Endothelial cell of umbilical vein (primary cell): ENCODE results near the gene RASL10A. TPM values are rescaled to one million over a fixed set of nuclear protein-coding genes. Genes with fewer than 3 reads are reported as not detected.

Experiments
- BruUV-seq: library from RNA; stranded (reverse); fragments of 400-500 nt; replicated peaks from 2 replicates; lab custom pipeline; 2021; lab: Mats Ljungman, UMichigan
- CTCF ChIA-PET: fragments of 300-600, 350-600 bp; sonication (Branson Sonifier 250); formaldehyde crosslinking; loops from one replicate; lab custom pipeline; 2021; ENCODE audit warnings: antibody characterized with exemption, inconsistent platforms; lab: Charles Lee
- POLR2A ChIA-PET: fragments of 300-600, 350-600 bp; sonication (Branson Sonifier 250); formaldehyde crosslinking; loops from one replicate; lab custom pipeline; 2021; ENCODE audit warnings: antibody characterized with exemption, inconsistent platforms; lab: Charles Lee
- DNase-seq: peaks from one replicate; pipeline ENCODE4 v3.0.0-alpha.2; 2011; ENCODE audit warnings: low read depth, low spot score
- FAIRE-seq: peaks from 2 replicates; lab custom pipeline; 2011; peaks lifted over from hg19 to GRCh38; lab: Jason Lieb, UNC
- H2AFZ ChIP-seq: 2 replicates; pipeline ENCODE4 v1.6.0; 2012; ENCODE audit warnings: low read depth, low read length, control low read depth, inconsistent platforms
- H3K27ac ChIP-seq: 2 replicates; pipeline ENCODE4 v1.5.1; 2011; ENCODE audit warnings: low read depth, mild to moderate bottlenecking, control low read depth, low read length, moderate library complexity; ENCODE audit not compliant: insufficient read depth
- H3K27me3 ChIP-seq, 2 experiments: 2 replicates each; pipeline versions ENCODE4 v1.6.0 to v1.6.1; 2011; ENCODE audit warnings: low read length in 2 of 2, mixed read lengths in 1 of 2; ENCODE audit not compliant: control insufficient read depth in 2 of 2, insufficient read depth in 2 of 2
- H3K36me3 ChIP-seq, 2 experiments: 2 replicates in 1 of 2; 3 replicates in 1 of 2; pipeline ENCODE4 v1.5.1; 2011; ENCODE audit warnings: low read length in 2 of 2, mild to moderate bottlenecking in 1 of 2, moderate library complexity in 1 of 2; ENCODE audit not compliant: control insufficient read depth in 2 of 2, insufficient read depth in 2 of 2; ENCODE audit errors: extremely low read depth in 1 of 2
- H3K4me1 ChIP-seq: 3 replicates; pipeline ENCODE4 v1.5.1; 2011; ENCODE audit warnings: mild to moderate bottlenecking, low read length; ENCODE audit not compliant: control insufficient read depth, insufficient read depth; ENCODE audit errors: extremely low read depth
- H3K4me2 ChIP-seq: 2 replicates; pipeline ENCODE4 v1.6.1; 2011; ENCODE audit warnings: low read length, control low read depth, mixed read lengths; ENCODE audit not compliant: insufficient read depth
- H3K4me3 ChIP-seq, 3 experiments: fragments of 200-600 bp in 1 of 3; sonication (generic), shearing (Covaris generic) in 1 of 3; replicated peaks in 1 of 3; 2 replicates each; pipeline ENCODE4 v1.5.1; 2011 to 2016; ENCODE audit warnings: control low read depth in 3 of 3, low read length in 3 of 3, mild to moderate bottlenecking in 2 of 3, inconsistent platforms in 1 of 3, low read depth in 1 of 3, moderate library complexity in 1 of 3; ENCODE audit not compliant: insufficient read depth in 1 of 3
- H3K79me2 ChIP-seq: 2 replicates; pipeline ENCODE4 v1.6.0; 2012; ENCODE audit warnings: low read length, inconsistent platforms; ENCODE audit not compliant: control insufficient read depth, insufficient read depth
- H3K9ac ChIP-seq: replicated peaks from 2 replicates; pipeline ENCODE3; 2011; ENCODE audit warnings: low read length, control low read depth; ENCODE audit not compliant: insufficient read depth; ENCODE audit errors: extremely low read depth
- H3K9me1 ChIP-seq: replicated peaks from 3 replicates; pipeline ENCODE4 v1.6.0; 2011; ENCODE audit warnings: mild to moderate bottlenecking, low read length; ENCODE audit not compliant: control insufficient read depth, insufficient read depth; ENCODE audit errors: extremely low read depth
- H3K9me3 ChIP-seq: replicated peaks from 2 replicates; pipeline ENCODE4 v1.5.1; 2012; ENCODE audit warnings: low read length, inconsistent platforms; ENCODE audit not compliant: control insufficient read depth, insufficient read depth
- H4K20me1 ChIP-seq: replicated peaks from 2 replicates; pipeline ENCODE3; 2011; ENCODE audit warnings: mild to moderate bottlenecking, low read length; ENCODE audit not compliant: control insufficient read depth, insufficient read depth; ENCODE audit errors: extremely low read depth
- CTCF ChIP-seq, 2 donors: IDR thresholded peaks; 1 replicate in 1 of 2; 2 replicates in 1 of 2; pipeline ENCODE4 v1.5.1; 2011; ENCODE audit warnings: low read length in 2 of 2, mild to moderate bottlenecking in 2 of 2, moderate library complexity in 2 of 2, control low read depth in 1 of 2, inconsistent platforms in 1 of 2, low read depth in 1 of 2; ENCODE audit not compliant: insufficient read depth in 1 of 2; ENCODE audit errors: extremely low read depth in 1 of 2
- EZH2 ChIP-seq: IDR thresholded peaks from 2 replicates; pipeline ENCODE4 v1.6.1; 2012; ENCODE audit warnings: borderline replicate concordance, low read depth, mild to moderate bottlenecking, moderate library complexity, low read length, inconsistent platforms; ENCODE audit not compliant: severe bottlenecking
- FOS ChIP-seq: IDR thresholded peaks from 2 replicates; pipeline ENCODE4 v1.6.1; 2011; ENCODE audit warnings: mild to moderate bottlenecking, low read length, moderate library complexity, borderline replicate concordance; ENCODE audit not compliant: insufficient read depth
- JUN ChIP-seq: IDR thresholded peaks from 2 replicates; pipeline ENCODE4 v1.6.1; 2011; ENCODE audit warnings: borderline replicate concordance, low read depth; ENCODE audit not compliant: insufficient read length, insufficient read depth
- POLR2A ChIP-seq: IDR thresholded peaks from 2 replicates; pipeline ENCODE4 v1.6.1; 2012; ENCODE audit warnings: low read depth, mild to moderate bottlenecking, control low read depth, low read length
- dilution Hi-C: fragments of 300-500 bp; cut with MboI; formaldehyde crosslinking; loops from one replicate; pipeline ENCODE4 v1.15.0; 2019; ENCODE audit warnings: low sequenced_read_pairs; ENCODE audit not compliant: extremely low pct_ligation_motif_present
- intact Hi-C: fragments of 100-400 bp; cut with micrococcal nuclease; formaldehyde crosslinking; loops from one replicate; pipeline ENCODE4 v1.10.0; 2022
- polyA plus RNA-seq, 4 experiments: library from polyadenylated mRNA; depleted of rRNA in 3 of 4; stranded (reverse) in 3 of 4; unstranded in 1 of 4; fragments of >200 nt; gene quantifications; 2 replicates each; pipeline versions ENCODE4 v1.2.1 to v1.2.3, GENCODE V29; 2011 to 2012; ENCODE audit warnings: missing spikeins in 1 of 4
- total RNA-seq: library from RNA; stranded (reverse); gene quantifications from 2 replicates; pipeline ENCODE4 v1.2.3, GENCODE V29; 2021

The RASL10A gene
- total and polyA plus RNA-seq, 2 donors (not counting 3 experiments of a cell fraction or from before 2014, with no cell fraction given) = 1.1 to 1.9 TPM

GRCh38 chr22:29330291-29330690 lies 14.8 kb upstream of the RASL10A start:
- Histone ChIP-seq H3K36me3 (peaks cover 4 to 52% of the 10 kb centered on the region in 2 experiments), H3K4me2 (no peak overlapping the region), H3K4me1 (peaks cover 10% of the 10 kb centered on the region), H4K20me1 (no peaks in the 10 kb centered on the region), H2AFZ (no peak overlapping the region), H3K9me3 (no peaks in the 10 kb centered on the region), H3K9me1 (no peaks in the 10 kb centered on the region), H3K27me3 (no peaks in the 10 kb centered on the region), H3K79me2 (no peaks in the 10 kb centered on the region), H3K27ac (no peak overlapping the region), H3K4me3 (no peak overlapping the region), H3K9ac (no peak overlapping the region)
- FAIRE-seq (no peak), DNase-seq (no peak)
- TF ChIP-seq JUN = no peak
- no peak for TF ChIP-seq POLR2A
- TF ChIP-seq FOS = no peak
- no peak for TF ChIP-seq CTCF (IDR thresholded peaks at IDR 0.05; ENCODE audit: extremely low read depth in 1 of 2, insufficient read depth in 1 of 2, low read depth in 1 of 2, low read length in 2 of 2)
- no peak for TF ChIP-seq EZH2
- intact Hi-C loops = no loop called here
- POLR2A ChIA-PET = no interaction called here
- CTCF ChIA-PET = no interaction called here
- dilution Hi-C loops = no loop called here
- BruUV-seq = no TSS peak

GRCh38 chr22:29329581-29329980 lies 14.1 kb upstream of the RASL10A start:
- Histone ChIP-seq H3K9me3 (no peaks in the 10 kb centered on the region), H4K20me1 (no peaks in the 10 kb centered on the region), H3K9me1 (no peaks in the 10 kb centered on the region), H3K27me3 (no peaks in the 10 kb centered on the region), H3K4me2 (no peak overlapping the region), H3K4me3 (no peak overlapping the region), H3K36me3 (peaks cover 4 to 46% of the 10 kb centered on the region in 2 experiments), H3K79me2 (no peaks in the 10 kb centered on the region), H3K4me1 (peaks cover 10% of the 10 kb centered on the region), H3K27ac (no peak overlapping the region), H3K9ac (no peak overlapping the region), H2AFZ (no peak overlapping the region)
- FAIRE-seq (no peak), DNase-seq (no peak)
- BruUV-seq = no TSS peak
- TF ChIP-seq EZH2 = no peak
- ChIA-PET CTCF (no interaction called here), POLR2A (no interaction called here)
- dilution Hi-C loops (no loop called here), intact Hi-C loops (no loop called here)
